Measurements from ENCODE around the gene PFDN1.

DNA sequence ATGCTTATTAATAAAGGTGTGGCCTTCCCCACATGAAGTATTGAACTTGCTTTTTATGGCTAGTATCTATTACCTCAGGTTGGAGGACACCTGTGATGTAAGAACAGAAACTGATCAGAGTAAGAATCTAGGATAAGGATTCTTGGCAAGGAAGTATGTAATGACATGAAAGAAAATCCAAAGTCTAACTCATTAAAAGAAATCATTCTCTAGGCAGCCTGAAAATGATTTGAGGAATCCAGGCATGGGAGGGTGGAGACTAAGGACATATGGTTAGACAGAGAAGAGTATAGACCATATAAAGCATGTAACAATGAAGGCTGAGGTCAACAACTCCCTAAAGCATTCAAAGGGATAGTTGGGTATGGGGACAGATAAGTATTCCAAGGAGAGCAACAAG is 32.9 kb downstream of the PFDN1 start:
- TF ChIP-seq SP1 (IDR thresholded peaks at IDR 0.05) (no peak), RAD21 (IDR thresholded peaks at IDR 0.05) (no peak), CTCF (IDR thresholded peaks at IDR 0.05; ENCODE audit: low read depth, low read length, missing input control) (no peak), YY1 (IDR thresholded peaks at IDR 0.05) (no peak), TAF1 (conservative IDR thresholded peaks at IDR 0.05) (no peak), REST (IDR thresholded peaks at IDR 0.05) (no peak), HNF4A (conservative IDR thresholded peaks at IDR 0.05) (no peak), JUND (IDR thresholded peaks at IDR 0.05) (no peak), HNF4G (IDR thresholded peaks at IDR 0.05) (no peak), RXRA (IDR thresholded peaks at IDR 0.05) (no peak)
- TF ChIP-seq, protein P1, sequence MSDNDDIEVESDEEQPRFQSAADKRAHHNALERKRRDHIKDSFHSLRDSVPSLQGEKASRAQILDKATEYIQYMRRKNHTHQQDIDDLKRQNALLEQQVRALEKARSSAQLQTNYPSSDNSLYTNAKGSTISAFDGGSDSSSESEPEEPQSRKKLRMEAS (IDR thresholded peaks at IDR 0.05), result no peak
